H4 (cell line): ENCODE results near the gene FARP1. TPM values are rescaled to one million over a fixed set of nuclear protein-coding genes. Genes with fewer than 3 reads are reported as not detected.

Experiments
- DNase-seq: peaks from one replicate; pipeline ENCODE4 v3.0.0-alpha.2; 2015; ENCODE audit warnings: low spot score
- total RNA-seq: library from RNA; depleted of rRNA; stranded (reverse); fragments of >200 nt; shearing (Covaris generic); gene quantifications from 2 replicates; pipeline ENCODE4 v1.2.3, GENCODE V29; 2014

FARP1 gene
- total RNA-seq, 1 experiment from 2014 or later, result 6.3 TPM

DNA sequence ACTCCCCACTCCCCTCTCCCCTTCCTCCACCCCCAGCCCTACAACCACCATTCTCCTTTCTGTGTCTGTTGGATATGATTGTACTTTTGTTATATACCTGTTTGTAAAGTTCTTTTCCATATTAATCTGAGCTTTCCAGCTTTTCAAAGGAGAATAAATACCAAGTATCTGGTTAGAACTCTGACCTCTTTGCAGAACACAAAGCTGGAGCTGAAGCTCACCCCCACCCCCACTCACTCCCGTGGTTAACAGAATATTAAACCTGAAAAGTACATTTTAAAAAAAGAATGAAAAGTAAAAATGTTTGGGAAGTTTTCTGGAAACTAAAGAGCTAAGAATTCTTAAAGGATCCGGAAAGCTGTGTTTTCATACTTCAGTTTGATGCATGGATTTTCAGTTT, 189.3 kb downstream of the FARP1 start:
- DNase-seq, result no peak

DNA sequence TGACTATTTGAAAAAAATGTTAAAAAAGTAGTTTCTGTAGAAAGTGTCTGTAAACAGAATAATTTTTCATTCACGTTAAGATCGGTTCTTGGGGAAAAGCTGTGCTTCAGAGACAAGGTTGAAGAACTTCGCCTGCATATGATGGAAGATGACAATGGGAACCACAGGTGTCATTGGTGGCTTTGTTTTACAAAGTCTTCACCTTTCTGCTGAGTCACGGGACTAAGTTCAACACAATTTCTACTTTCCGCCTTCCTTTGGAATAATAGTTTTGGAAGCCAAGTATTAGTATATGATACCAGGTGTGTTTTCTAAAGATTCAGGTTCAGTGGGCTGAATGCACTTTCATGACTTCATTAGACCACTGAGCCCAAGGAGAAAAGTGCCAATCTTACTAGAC, 189.8 kb downstream of the FARP1 start:
- DNase-seq, result no peak

DNA sequence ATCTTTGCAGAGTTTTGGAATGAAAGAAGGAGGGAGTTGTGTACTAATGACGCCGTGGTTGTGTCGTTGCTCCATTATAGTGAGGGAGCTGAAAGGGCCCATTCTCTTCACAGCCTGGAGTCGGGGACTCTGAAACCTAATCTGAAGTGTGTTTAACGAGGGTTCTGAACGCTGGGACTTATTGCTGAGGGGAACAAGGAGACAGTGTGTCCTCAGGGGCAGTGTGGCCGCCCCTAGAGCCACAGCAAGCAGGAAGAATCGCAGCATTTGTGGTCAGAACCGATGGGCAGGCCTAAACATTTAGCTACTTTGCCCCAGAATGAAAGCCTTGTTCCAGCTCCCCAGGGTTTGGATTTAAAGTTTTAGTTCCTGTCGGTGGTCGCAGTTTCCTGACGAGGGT, 190.6 kb downstream of the FARP1 start:
- no peak for DNase-seq

DNA sequence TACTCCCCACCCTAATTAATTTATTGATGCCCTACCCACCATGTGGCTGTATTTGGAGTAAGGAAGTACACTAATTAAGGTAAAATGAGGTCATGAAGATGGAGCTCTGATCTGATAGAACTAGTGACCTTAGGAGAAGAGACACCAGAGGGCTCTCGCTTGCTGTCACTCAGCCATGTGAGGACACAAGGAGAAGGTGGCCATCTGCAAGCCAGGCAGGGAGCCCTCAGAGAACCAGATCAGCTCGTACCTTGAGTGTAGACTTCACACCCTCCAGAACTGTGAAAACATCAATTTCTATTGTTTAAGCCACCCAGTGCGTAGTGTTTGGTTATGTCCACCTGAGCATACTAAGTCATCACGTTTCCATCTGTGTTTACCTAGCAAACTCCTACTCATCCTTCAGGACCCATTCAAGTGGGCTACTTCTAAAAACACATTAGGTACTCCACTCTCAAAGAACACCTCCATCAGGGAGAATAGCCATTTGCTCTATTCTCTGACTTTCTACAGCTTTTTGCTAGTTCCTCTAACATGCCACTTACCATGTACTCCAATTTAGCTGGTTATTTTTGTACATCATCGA, 191.8 kb downstream of the FARP1 start:
- no peak for DNase-seq

DNA sequence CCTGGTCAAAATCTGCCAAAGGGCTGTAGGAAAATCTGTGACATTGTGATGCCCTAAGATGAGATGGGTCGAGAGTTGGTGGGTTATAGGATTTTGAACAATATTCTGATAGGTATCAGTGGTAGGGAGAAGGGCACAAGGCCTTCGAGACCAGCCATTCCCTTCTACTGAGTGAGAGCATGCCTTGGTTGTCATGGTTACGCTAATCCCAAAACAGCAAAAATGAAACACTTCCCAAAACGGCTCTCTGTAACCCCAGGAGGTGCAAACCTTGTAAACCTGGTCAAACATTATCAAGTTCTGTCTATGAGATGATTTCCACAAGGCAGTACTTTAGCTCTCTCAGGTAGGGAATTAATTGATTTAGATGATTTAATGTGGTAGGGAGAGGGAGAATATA, 192.8 kb downstream of the FARP1 start:
- DNase-seq, result no peak

DNA sequence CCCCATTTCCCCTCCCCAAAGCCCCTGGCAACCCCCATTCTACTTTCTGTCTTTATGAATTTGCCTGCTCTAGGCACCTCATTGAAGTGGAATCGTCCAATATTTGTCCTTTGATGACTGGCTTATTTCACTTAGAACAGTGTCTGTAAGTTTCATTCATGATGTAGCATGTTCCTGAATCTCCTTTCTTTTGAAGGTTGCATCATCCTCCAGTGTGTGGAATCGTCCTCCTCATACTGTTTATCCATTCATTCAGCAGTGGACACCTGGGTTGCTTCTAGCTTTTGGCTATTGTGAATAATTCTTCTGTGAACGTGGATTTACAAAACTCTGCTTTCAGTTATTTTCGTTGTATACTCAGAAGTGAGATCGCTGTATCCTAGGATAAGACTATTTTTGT, 195.4 kb downstream of the FARP1 start:
- no peak for DNase-seq

DNA sequence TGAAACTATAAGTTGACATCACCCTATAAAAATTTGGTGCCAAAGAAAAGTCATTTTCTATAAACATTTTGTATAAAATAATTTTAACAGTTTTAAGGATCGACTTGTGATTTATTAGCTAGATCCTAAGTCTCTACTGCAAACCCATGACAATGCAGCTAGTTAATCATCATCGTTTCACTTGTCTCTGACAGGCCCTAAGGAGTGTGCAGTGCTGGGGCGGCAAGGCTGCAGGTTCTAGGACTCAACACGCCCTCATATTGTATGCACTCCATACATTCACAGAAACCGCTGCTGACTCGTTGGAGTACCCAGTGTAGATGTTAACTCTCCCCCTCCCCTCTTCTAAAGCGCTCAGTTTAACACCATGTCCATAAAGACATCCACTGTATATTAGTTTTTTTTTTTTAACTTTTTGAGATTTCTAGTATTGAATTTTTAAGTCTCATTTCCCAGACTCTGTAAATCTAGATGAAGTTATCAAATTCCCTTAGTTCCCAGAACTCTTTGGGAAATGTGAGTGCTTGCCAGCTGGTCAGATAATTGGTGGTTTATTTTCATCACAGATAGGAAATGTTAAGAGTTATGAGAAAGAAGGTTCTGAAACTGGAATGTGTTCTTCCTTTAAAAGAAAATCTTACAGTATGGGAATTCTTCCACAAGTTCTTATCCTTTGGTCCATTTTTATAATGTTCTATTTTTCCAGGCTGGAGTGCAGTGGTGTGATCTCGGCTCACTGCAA, 197.0 kb downstream of the FARP1 start:
- no peak for DNase-seq

DNA sequence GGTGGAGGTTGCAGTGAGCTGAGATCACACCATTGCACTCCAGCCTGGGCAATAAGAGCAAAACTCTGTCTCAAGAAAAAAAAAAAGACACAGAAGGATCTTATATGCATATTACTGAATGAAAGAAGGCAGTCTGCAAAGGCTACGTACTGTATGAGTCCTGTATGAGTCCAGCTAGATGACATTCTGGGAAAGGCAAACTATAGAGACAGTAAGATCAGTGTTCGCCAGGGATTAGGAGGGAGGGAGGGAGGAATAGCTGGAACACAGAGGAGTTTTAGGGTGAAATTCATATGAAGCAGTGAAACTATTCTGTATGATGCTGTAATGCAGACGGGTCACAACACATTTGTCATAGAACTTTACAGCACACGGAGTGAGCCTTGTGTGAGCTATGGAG, 200.1 kb downstream of the FARP1 start:
- DNase-seq, result no peak

DNA sequence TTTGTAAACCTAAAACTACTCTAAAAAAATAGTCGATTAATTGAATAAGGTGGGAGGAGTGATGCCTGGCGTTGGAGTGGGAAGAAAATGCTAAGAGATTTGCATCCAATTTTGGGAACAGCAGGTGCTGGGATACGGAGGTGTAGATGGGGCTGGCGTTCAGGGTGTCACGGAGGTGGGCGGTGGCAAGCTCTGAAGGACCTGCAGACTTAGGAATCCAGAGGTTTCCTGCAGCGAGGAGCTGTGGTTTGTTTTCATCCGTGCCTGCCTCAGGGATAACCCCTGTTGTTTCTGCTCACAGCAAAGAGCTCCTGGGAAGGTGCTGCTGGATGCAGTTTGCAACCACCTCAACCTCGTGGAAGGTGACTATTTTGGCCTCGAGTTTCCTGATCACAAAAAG, 200.6 kb downstream of the FARP1 start:
- DNase-seq, result no peak

DNA sequence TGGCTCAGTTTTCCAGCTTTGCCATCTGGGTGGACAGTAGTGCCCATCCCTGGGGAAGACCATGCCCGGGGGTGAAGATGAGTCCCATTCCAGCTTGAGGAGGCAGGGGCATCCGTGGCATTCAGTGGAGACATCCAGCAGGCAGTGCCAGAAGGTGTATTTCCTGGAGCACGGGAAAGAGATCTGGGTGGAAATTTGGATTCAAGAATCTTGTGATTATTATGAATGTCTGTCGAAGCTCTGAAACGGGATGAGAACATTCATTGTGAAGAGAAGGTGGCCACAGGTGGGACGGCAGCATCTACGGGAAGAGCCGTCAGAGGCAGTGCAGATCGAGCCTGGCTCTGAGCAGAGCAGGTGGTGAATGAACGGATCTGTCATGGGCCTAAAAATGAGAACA, 201.5 kb downstream of the FARP1 start:
- DNase-seq, result no peak

DNA sequence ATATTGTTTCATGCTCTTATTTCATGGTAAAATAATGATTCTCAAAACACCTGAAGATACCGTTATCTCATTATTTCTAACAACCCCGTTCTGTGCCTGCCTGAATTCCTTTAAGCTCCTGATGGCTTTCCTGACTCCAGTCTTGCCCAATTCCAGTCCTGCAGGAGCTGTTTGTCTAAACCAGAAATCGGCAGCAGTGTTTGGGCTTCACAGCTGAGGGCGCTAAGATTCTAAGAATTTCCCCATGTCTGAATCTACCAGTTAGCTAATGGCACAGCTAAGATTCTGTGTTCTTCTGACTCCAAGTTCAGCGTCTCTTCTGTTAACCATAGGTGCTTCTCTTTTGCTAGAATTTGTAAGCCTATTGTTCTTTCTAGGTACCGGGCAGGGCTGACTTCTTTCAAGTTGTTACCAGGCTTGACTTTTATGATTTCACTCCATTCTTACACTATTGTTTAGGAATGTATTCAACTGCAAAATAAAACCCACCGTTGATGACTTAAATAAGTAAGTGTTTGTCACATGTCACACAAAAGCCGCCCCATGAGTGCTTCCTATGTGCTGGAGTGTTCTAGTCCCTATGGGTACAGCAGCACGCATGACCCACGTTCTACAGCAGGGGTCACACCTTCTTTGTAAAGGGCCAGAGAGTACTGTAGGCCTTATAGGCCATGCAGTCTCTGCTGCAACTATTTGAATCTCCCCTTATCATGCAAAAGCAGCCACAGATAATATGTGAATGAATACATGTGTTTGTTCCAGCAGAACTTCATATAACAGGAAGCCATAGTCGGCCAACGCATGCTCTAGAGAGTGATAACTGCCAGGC, 202.4 kb downstream of the FARP1 start:
- DNase-seq, result no peak

DNA sequence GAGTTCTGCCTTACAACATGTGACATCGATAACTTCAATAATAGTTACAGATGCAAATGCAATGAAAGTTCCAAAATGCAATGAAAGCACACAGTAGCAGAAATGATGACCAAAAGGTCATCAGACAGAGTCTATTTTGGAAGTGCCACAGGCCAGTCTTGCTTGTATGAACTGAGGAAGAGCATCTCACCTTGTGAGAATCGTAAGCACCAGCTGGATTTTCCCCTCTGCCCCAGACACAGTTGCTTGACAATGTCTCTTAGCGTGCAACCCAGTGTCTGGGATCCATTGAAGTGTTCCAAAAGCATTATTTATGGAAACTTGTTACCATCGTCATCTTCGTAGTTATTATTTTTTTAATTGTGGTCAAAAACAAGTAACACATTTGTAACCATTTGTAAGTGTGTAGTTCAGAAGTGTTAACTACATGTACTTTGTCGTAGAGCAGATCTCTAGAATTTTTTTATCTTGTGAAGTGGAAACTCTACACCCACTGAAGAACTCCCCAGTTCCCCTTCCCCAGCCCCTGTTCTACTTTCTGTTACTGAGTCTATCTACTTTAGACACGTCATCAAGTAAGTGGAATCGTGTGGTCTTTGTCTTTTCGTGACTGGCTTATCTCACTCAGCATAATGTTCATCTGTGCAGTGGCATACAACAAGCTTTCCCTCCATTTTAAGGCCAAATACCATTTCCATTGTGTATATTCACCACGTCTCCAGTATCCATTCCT, 204.2 kb downstream of the FARP1 start:
- DNase-seq, result no peak

DNA sequence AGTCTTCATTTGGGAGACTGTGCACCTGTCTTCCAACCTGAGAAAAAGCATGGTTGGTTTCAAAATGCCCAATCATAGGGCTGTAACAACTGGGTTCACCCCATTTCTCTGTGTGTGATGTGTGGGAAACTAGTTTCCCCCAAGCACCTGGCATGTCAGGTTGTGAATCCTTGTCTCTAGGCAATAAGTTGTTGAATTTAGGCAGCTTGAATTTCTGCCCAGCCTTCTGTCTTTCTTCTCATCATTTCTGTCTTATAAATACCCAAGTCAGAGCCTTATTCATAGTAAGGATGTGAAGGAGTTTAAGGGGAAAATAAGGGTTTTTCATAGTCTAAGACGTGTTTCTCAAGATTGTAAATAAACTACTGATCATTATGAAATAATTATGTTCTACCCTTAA, 204.9 kb downstream of the FARP1 start:
- no peak for DNase-seq

DNA sequence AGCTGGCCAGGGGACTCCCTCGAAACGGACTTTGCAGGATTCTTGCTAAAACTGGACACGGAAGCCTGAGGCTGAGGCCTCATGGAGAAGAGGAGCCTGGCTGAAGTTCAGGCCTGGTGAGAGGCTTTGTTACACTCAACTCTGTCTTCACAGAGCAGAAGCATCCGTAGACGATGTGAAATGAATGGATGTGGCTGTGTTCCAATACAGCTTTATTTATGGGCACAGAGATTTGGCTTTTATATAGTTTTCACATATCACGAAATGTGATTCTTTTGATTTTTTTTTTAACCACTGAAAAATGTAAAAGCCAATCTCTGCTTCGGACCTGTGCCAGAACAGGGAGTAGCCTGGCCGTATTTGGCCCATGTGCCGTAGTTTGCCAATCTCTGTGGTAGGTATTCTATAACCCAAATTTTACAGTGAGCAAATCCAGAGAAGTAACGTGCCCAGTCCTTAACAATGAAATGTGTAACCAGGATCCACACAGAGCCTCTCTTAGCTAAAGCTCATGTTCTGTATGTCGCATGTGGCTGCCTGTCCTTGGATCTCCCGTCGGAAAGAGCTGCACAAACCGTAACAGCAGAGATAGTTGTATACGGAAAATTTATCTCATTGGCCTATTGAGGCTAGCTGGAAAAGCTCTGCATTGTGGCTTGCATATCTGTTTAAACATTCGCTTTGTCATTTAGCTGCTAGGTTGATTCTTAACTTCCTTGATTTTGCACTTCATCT, 205.7 kb downstream of the FARP1 start:
- no peak for DNase-seq

DNA sequence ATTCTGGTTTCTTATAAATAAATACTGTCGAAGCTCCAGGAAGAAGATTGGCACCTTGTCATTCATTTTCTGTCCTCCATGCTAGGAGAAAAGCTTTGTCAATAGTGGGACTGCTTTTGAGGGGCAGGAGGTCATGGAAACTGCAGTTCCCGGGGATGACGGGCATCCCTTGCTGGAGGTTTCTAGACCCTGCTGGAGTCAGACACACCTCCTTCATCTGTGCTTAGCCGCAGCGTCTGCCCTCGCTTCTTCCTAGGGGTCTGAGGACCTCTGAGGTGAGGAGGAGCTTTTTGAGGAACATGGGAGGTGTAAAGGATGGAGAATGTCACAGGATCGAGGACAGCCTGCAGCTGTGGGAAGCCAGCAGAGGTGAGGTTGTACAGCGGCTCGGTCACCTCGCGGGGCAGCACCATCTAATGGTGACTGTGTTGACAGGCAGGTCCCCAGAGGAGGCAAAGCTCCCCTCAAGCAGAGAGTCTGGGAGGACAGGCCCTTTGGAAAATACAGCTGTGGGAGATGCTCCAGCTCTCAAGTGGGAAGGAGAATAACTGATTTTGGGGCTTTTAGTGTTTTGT, 206.9 kb downstream of the FARP1 start:
- DNase-seq, result no peak

DNA sequence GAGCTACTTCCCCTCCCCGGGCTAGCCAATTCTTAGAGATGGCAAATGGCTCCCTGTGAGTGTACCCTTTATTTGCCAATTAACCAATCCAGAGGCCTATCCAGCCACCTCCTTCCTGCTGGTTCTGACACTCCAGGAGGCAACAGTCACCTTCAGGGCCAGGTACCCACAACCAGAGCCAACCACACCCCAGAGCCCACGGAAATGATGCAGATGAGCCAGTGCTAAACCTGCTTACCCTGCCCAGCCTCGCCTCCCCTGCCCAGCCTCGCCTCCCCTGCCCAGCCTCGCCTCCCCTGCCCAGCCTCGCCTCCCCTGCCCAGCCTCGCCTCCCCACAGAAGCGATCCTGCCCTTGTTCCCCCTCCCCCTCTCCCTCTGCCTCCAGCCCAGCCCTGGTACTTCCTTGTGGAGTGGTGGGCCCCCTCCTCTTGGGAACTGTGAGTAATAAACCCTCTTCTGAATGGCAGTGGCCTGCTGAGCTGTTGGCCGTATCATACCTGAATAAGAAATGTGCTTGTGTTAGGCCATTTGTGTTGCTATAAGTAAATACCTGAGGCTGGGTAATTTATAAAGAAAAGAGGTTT, 207.9 kb downstream of the FARP1 start:
- DNase-seq, result no peak

DNA sequence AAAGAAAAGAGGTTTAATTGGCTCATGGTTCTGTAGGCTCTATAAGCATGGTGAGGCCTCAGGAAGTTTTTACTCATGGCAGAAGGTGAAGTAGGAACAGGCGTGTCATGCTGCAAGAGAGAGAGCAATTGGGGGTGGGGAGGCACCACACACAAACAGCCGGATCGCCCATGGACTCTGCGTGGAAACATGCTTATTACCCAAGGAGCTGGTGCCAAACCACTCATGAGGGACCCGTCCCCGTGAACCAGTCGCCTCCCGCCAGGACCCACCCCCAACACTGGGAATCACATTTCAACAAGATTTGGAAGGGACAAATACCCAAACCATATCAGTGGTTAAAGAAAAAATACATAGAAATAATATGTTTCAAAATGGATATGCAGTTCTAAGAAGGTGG, 208.7 kb downstream of the FARP1 start:
- DNase-seq, result no peak

DNA sequence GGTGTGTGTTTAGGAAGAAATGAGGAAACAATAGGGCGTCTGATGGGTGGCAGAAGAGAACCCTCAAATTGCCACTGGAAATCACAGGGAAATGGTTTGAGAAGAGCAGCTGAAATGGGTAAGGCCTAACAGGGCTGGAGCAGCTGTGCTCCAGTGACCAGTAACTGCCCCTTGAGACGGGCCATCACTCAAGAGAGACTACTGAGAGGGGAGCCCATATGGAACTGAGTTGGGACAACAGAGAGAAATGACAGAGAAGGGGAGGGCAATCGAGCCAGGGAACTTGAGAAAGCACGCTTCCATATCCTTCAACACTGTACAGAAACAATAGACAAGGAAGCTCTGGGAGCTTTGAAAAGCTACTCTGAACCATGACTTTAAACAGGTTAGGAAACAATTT, 209.3 kb downstream of the FARP1 start:
- DNase-seq, result no peak

DNA sequence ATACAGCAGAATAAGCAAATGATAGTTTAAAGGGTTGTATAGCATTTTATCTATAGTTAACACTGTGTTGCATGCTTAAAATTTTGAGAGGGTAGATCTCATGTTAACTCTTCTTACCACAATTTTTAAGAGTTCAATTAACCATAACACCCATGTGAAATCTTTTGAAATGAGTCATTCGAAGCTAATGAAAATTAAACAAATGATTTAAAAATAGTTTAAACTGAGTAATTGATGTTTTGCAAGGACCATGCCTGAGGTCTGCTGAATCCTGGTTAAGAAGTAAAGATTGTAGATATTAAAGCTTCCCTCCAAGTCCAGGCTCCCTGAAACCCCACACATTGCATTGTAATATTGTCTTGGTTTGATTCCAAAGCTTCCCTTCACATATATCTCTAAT, 210.9 kb downstream of the FARP1 start:
- no peak for DNase-seq

DNA sequence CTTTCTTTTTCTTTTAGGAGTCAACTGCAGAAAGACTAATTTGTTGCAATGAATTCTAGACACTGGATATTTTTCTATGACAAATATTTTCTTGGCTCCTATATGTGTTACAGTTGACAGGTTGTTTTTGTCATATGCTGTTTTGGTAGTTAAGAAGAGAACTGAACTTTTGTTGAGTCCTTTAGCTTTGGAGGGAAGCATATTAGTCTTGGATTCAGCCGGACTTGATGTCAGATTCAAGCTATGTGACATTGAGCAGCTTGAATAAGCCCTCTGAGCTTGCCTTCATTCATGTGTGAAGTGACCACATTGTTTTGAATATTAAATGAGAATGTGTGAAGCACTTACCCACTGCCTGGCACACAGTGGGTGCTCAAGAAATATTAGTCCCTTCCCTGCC, 216.0 kb downstream of the FARP1 start:
- DNase-seq, result no peak

DNA sequence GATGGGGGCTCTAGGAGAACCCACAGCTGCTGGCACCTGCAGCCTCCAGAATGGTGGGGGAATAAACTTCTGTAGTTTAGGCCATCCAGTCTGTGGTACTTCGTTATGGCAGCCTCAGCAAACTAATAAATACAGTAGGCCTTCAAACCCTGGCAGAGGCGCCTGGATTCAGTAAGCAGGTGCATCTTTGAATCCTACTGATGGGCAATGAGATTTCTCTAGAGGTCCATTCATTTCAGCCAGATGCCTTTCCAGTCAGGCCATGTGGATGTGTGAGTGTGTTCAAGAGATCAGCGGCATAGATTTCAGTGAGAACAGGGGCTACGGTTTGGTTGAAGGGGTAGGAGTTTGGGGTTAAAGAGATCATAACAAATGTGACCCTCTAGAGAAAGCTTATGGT, 217.7 kb downstream of the FARP1 start:
- DNase-seq, result no peak
